GM18858 (cell line): ENCODE results near the gene COMMD9.
"Not testable (repeated sequence)": the region's sequence is repeated elsewhere in the genome, so short reads cannot be mapped to it uniquely, and the experiment has no call there.

Experiments
- ATAC-seq: cut with Tn5 transposase; IDR thresholded peaks from one replicate; pipeline ENCODE4 v1.9.1; 2021; ENCODE audit not compliant: unreplicated experiment

The COMMD9 gene

GRCh38 chr11:36289226-36289852 lies at the start of gene COMMD9:
Gene COMMD9, minus strand, starts transcription at chr11:36289424. Its CDS starts 12 bp downstream, at chr11:36289412.
- ATAC-seq, result peak; percentile 97

- no peak for ATAC-seq
Observed at GRCh38 chr11:36333897-36334296, 44.7 kb upstream of the COMMD9 start.

- ATAC-seq, result no peak
Observed at GRCh38 chr11:36333468-36333867, 44.2 kb upstream of the COMMD9 start.

GRCh38 chr11:36330411-36330810 lies 41.2 kb upstream of the COMMD9 start:
- no peak for ATAC-seq

- ATAC-seq, result no peak
Observed at GRCh38 chr11:36328966-36329673, 39.9 kb upstream of the COMMD9 start.

- ATAC-seq, result peak; percentile 93
Observed at GRCh38 chr11:36326524-36327419, 37.5 kb upstream of the COMMD9 start.

GRCh38 chr11:36325403-36325802 lies 36.2 kb upstream of the COMMD9 start:
- not testable (repeated sequence) for ATAC-seq

GRCh38 chr11:36324956-36325355 lies 35.7 kb upstream of the COMMD9 start:
- ATAC-seq, result not testable (repeated sequence)

- ATAC-seq, result no peak
Observed at GRCh38 chr11:36317992-36318391, 28.8 kb upstream of the COMMD9 start.

- ATAC-seq, result no peak
Observed at GRCh38 chr11:36316049-36316448, 26.8 kb upstream of the COMMD9 start.

- no peak for ATAC-seq
Observed at GRCh38 chr11:36314434-36314767, 25.2 kb upstream of the COMMD9 start.

- ATAC-seq, result no peak
Observed at GRCh38 chr11:36313750-36314433, 24.7 kb upstream of the COMMD9 start.

- ATAC-seq, result no peak
Observed at GRCh38 chr11:36312611-36313472, 23.6 kb upstream of the COMMD9 start.

GRCh38 chr11:36311926-36312595 lies 22.8 kb upstream of the COMMD9 start:
- ATAC-seq, result no peak

GRCh38 chr11:36309779-36310178 lies 20.6 kb upstream of the COMMD9 start:
- no peak for ATAC-seq

- ATAC-seq, result no peak
Observed at GRCh38 chr11:36308577-36308976, 19.4 kb upstream of the COMMD9 start.

GRCh38 chr11:36306888-36307287 lies 17.7 kb upstream of the COMMD9 start:
- no peak for ATAC-seq

- no peak for ATAC-seq
Observed at GRCh38 chr11:36305047-36305446, 15.8 kb upstream of the COMMD9 start.

GRCh38 chr11:36304351-36304750 lies 15.1 kb upstream of the COMMD9 start:
- ATAC-seq, result no peak

- ATAC-seq, result no peak
Observed at GRCh38 chr11:36300650-36301049, 11.4 kb upstream of the COMMD9 start.
